ENCODE measurements around the gene PRSS56. TPM values are rescaled to one million over a fixed set of nuclear protein-coding genes. Genes with fewer than 3 reads are reported as not detected.

The PRSS56 gene
- total and polyA plus RNA-seq, 2 of the 8 experiments (the other 6 are each of a cell fraction or from before 2014, with no cell fraction given) = 0.03 TPM; not detected in 1

DNA sequence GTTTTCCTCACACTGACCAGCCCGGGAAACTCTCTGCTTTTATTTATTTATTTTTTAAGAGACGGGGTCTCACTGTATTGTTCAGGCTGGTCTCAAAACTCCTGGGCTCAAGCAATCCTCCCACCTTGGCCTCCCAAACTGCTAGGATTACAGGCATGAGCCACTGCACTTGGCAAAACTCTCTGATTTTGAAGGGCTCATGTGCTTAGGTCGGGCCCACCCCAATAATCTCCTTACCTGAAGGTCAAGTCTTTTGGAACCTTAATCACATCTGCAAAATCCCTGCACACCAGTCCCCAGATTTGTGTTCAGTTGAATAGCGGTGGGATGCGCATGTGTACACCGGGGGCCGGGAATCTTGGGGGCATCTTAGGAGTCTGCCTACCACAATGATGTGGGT is 24.9 kb upstream of the PRSS56 start:
- Histone ChIP-seq H3K23me2 (ENCODE audit: low read depth, low read length) (no peaks in the 10 kb centered on the region; the same call in 1 of the 2 replicates), H2BK12ac (ENCODE audit: low read depth, low read length) (no peak overlapping the region), H4K5ac (ENCODE audit: insufficient read length, low read depth, low read length) (no peak overlapping the region), H3K23ac (ENCODE audit: insufficient read length) (no peak overlapping the region), H2AK5ac (ENCODE audit: low read depth, low read length) (no peak overlapping the region), H3K14ac (ENCODE audit: insufficient read length) (no peak overlapping the region), H3K4me1 (replicated peaks in 1 of 4; ENCODE audit: control insufficient read depth in 3 of 4, insufficient read depth in 4 of 4, low read length in 3 of 4) (peaks cover 0 to 17% (median 3%) of the 10 kb centered on the region in 4 experiments; a peak in 5 of 7 replicates), H3K4ac (replicated peaks; ENCODE audit: insufficient read length, low read depth, low read length) (no peak overlapping the region), H3K9me3 (ENCODE audit: insufficient read depth in 2 of 2, low read depth in 1 of 2, low read length in 1 of 2) (no peaks in the 10 kb centered on the region), H4K91ac (replicated peaks; ENCODE audit: insufficient read length, low read length) (no peak overlapping the region), H3K18ac (ENCODE audit: extremely low read depth, low read length) (no peak overlapping the region), H2BK120ac (replicated peaks; ENCODE audit: low read depth, low read length) (no peak overlapping the region), H2BK20ac (ENCODE audit: low read length) (no peak overlapping the region), H3K79me2 (ENCODE audit: control insufficient read depth in 1 of 2, insufficient read depth in 2 of 2, low read length in 2 of 2) (no peaks in the 10 kb centered on the region), H3K56ac (replicated peaks; ENCODE audit: insufficient read length, low read depth, low read length) (no peak overlapping the region), H3K36me3 (ENCODE audit: control insufficient read depth in 2 of 4, insufficient read depth in 4 of 4, low read length in 3 of 4) (no peaks in the 10 kb centered on the region), H2BK15ac (ENCODE audit: low read length) (no peak overlapping the region), H3K4me2 (ENCODE audit: insufficient read depth in 1 of 2, low read depth in 2 of 2, low read length in 2 of 2) (no peak overlapping the region), H2AFZ (ENCODE audit: low read length) (no peak overlapping the region), H3K4me3 (ENCODE audit: extremely low read depth in 1 of 4, insufficient read depth in 2 of 4, low read depth in 3 of 4, low read length in 4 of 4) (no peak overlapping the region), H3K79me1 (ENCODE audit: low read depth, low read length) (no peaks in the 10 kb centered on the region), H2BK5ac (ENCODE audit: low read depth, low read length) (no peak overlapping the region), H3K27me3 (replicated peaks in 1 of 4; ENCODE audit: control insufficient read depth in 3 of 4, extremely low read depth in 1 of 4, insufficient read depth in 3 of 4, low read length in 3 of 4) (peaks cover 0 to 4% (median 0%) of the 10 kb centered on the region in 4 experiments; a peak in 3 of 7 replicates), H3K9ac (replicated peaks in 1 of 4; ENCODE audit: extremely low read depth in 1 of 4, low read depth in 3 of 4, low read length in 3 of 4) (no peak overlapping the region), H3K27ac (ENCODE audit: low read depth, low read length) (no peak overlapping the region), H4K8ac (ENCODE audit: extremely low read depth, insufficient read depth, low read length) (no peak overlapping the region), H4K20me1 (replicated peaks in 1 of 2; ENCODE audit: control insufficient read depth in 1 of 2, insufficient read depth in 2 of 2, low read length in 2 of 2) (no peaks in the 10 kb centered on the region)
- ChIA-PET POLR2A (ENCODE audit: partially characterized antibody) (no interaction called here), CTCF (ENCODE audit: partially characterized antibody) (interaction anchor here (0.7 to 3.0 kb wide), 9 partner anchors 17 to 128 kb away, joined by 3 to 10 read pairs (median 4); no protein-coding TSS in a partner anchor)
- FAIRE-seq = no peak
- WGBS, 2 experiments (ENCODE audit: extremely low coverage in 1 of 2, insufficient coverage in 1 of 2, insufficient read length in 1 of 2, insufficient replicate concordance in 2 of 2, low coverage in 1 of 2, low lambda C conversion rate in 2 of 2, missing lambda C conversion rate in 1 of 2) = 95% methylated on average over 7 of the region's 7 CpGs; no CpG with 5 or more reads in 1 of the 2 experiments
- no peak for DNase-seq (ENCODE audit: low read depth in 1 of 2, low spot score in 2 of 2)

All from H1 (cell line).